Activated naive CD4-positive, alpha-beta T cell treated with anti-CD3 and anti-CD28 coated beads for 36 hours (primary cell): Measurements from ENCODE around the gene GOLGA5. TPM values are rescaled to one million over a fixed set of nuclear protein-coding genes. Genes with fewer than 3 reads are reported as not detected.

ENCODE experiments used
- total RNA-seq, 2 experiments: library from RNA; stranded (reverse); gene quantifications; one replicate each; pipeline ENCODE4 v1.2.3, GENCODE V29; 2021

Gene GOLGA5
- total RNA-seq, 2 experiments from 2014 or later = 14.5 to 14.7 TPM

Other genes with a start within 250 kb of the GOLGA5 start
- gene LGMN, start 45.7 kb upstream of the GOLGA5 start, total RNA-seq = 1 to 10 TPM; 6.9 to 7.7 TPM
- gene CHGA, start 128.8 kb downstream of the GOLGA5 start, total RNA-seq = not detected